ENCODE measurements around the gene SERTM1.

SERTM1 gene

GRCh38 chr13:36725936-36726335, 52.1 kb downstream of the SERTM1 start:
- no peaks in the 10 kb centered on the region for H3K9me3 ChIP-seq (ENCODE audit: control insufficient read depth, low read length)
- H3K4me3 ChIP-seq (ENCODE audit: insufficient read depth, low read depth, low read length, poor library complexity, severe bottlenecking) = no peak overlapping the region
- no peak overlapping the region for H3K27ac ChIP-seq (ENCODE audit: insufficient read depth, low read length, poor library complexity, severe bottlenecking)
- DNase-seq = no peak
- no peaks in the 10 kb centered on the region for H3K4me1 ChIP-seq (ENCODE audit: control insufficient read depth, insufficient read depth, low read length, poor library complexity, severe bottlenecking)
- H3K36me3 ChIP-seq (ENCODE audit: control insufficient read depth, insufficient read depth, low read length) = no peaks in the 10 kb centered on the region
- H3K27me3 ChIP-seq (replicated peaks; ENCODE audit: control insufficient read depth, insufficient read depth, low read length, poor library complexity, severe bottlenecking) = no peaks in the 10 kb centered on the region

GRCh38 chr13:36728006-36728405, 54.2 kb downstream of the SERTM1 start:
- DNase-seq = no peak
- Histone ChIP-seq H3K27me3 (replicated peaks; ENCODE audit: control insufficient read depth, insufficient read depth, low read length, poor library complexity, severe bottlenecking) (no peaks in the 10 kb centered on the region), H3K4me1 (ENCODE audit: control insufficient read depth, insufficient read depth, low read length, poor library complexity, severe bottlenecking) (no peaks in the 10 kb centered on the region), H3K4me3 (ENCODE audit: insufficient read depth, low read depth, low read length, poor library complexity, severe bottlenecking) (no peak overlapping the region), H3K36me3 (ENCODE audit: control insufficient read depth, insufficient read depth, low read length) (no peaks in the 10 kb centered on the region), H3K9me3 (ENCODE audit: control insufficient read depth, low read length) (no peaks in the 10 kb centered on the region), H3K27ac (ENCODE audit: insufficient read depth, low read length, poor library complexity, severe bottlenecking) (no peak overlapping the region)

- no peaks in the 10 kb centered on the region for H3K36me3 ChIP-seq (ENCODE audit: control insufficient read depth, insufficient read depth, low read length)
- no peak for DNase-seq
- H3K27ac ChIP-seq (ENCODE audit: insufficient read depth, low read length, poor library complexity, severe bottlenecking) = no peak overlapping the region
- no peak overlapping the region for H3K4me3 ChIP-seq (ENCODE audit: insufficient read depth, low read depth, low read length, poor library complexity, severe bottlenecking)
- no peaks in the 10 kb centered on the region for H3K4me1 ChIP-seq (ENCODE audit: control insufficient read depth, insufficient read depth, low read length, poor library complexity, severe bottlenecking)
- no peaks in the 10 kb centered on the region for H3K9me3 ChIP-seq (ENCODE audit: control insufficient read depth, low read length)
- no peaks in the 10 kb centered on the region for H3K27me3 ChIP-seq (replicated peaks; ENCODE audit: control insufficient read depth, insufficient read depth, low read length, poor library complexity, severe bottlenecking)
These were observed 62.4 kb downstream of the SERTM1 start for GRCh38 chr13:36736119-36736726.

- Histone ChIP-seq H3K36me3 (ENCODE audit: control insufficient read depth, insufficient read depth, low read length) (no peaks in the 10 kb centered on the region), H3K27ac (ENCODE audit: insufficient read depth, low read length, poor library complexity, severe bottlenecking) (no peak overlapping the region), H3K9me3 (ENCODE audit: control insufficient read depth, low read length) (no peaks in the 10 kb centered on the region), H3K27me3 (replicated peaks; ENCODE audit: control insufficient read depth, insufficient read depth, low read length, poor library complexity, severe bottlenecking) (no peaks in the 10 kb centered on the region), H3K4me3 (ENCODE audit: insufficient read depth, low read depth, low read length, poor library complexity, severe bottlenecking) (no peak overlapping the region), H3K4me1 (ENCODE audit: control insufficient read depth, insufficient read depth, low read length, poor library complexity, severe bottlenecking) (no peaks in the 10 kb centered on the region)
- no peak for DNase-seq
These were observed 63.8 kb downstream of the SERTM1 start for GRCh38 chr13:36737524-36738083.

- no peak overlapping the region for H3K4me3 ChIP-seq (ENCODE audit: insufficient read depth, low read depth, low read length, poor library complexity, severe bottlenecking)
- no peaks in the 10 kb centered on the region for H3K36me3 ChIP-seq (ENCODE audit: control insufficient read depth, insufficient read depth, low read length)
- DNase-seq = no peak
- H3K4me1 ChIP-seq (ENCODE audit: control insufficient read depth, insufficient read depth, low read length, poor library complexity, severe bottlenecking) = no peaks in the 10 kb centered on the region
- no peaks in the 10 kb centered on the region for H3K27me3 ChIP-seq (replicated peaks; ENCODE audit: control insufficient read depth, insufficient read depth, low read length, poor library complexity, severe bottlenecking)
- H3K9me3 ChIP-seq (ENCODE audit: control insufficient read depth, low read length) = no peaks in the 10 kb centered on the region
- H3K27ac ChIP-seq (ENCODE audit: insufficient read depth, low read length, poor library complexity, severe bottlenecking) = no peak overlapping the region
These were observed 71.6 kb downstream of the SERTM1 start for GRCh38 chr13:36745436-36745835.

GRCh38 chr13:36746051-36746450, 72.2 kb downstream of the SERTM1 start:
- H3K36me3 ChIP-seq (ENCODE audit: control insufficient read depth, insufficient read depth, low read length) = no peaks in the 10 kb centered on the region
- no peak overlapping the region for H3K4me3 ChIP-seq (ENCODE audit: insufficient read depth, low read depth, low read length, poor library complexity, severe bottlenecking)
- H3K27me3 ChIP-seq (replicated peaks; ENCODE audit: control insufficient read depth, insufficient read depth, low read length, poor library complexity, severe bottlenecking) = no peaks in the 10 kb centered on the region
- no peaks in the 10 kb centered on the region for H3K9me3 ChIP-seq (ENCODE audit: control insufficient read depth, low read length)
- H3K27ac ChIP-seq (ENCODE audit: insufficient read depth, low read length, poor library complexity, severe bottlenecking) = no peak overlapping the region
- H3K4me1 ChIP-seq (ENCODE audit: control insufficient read depth, insufficient read depth, low read length, poor library complexity, severe bottlenecking) = no peaks in the 10 kb centered on the region
- no peak for DNase-seq

Data from effector memory CD4-positive, alpha-beta T cell (primary cell).